Muscle of leg (tissue), 11 donors: ENCODE data around the gene COMTD1. TPM values are rescaled to one million over a fixed set of nuclear protein-coding genes. Genes with fewer than 3 reads are reported as not detected.

Experiments
- DNase-seq: peaks from one replicate; pipeline ENCODE4 v3.0.0; 2013
- H3K27ac ChIP-seq: one replicate; pipeline ENCODE4 v1.5.1; 2013; ENCODE audit warnings: mild to moderate bottlenecking, low read length, control low read depth
- H3K27me3 ChIP-seq: one replicate; pipeline ENCODE4 v1.6.1; 2013; ENCODE audit warnings: low read length; ENCODE audit not compliant: control insufficient read depth, insufficient read depth
- H3K36me3 ChIP-seq: one replicate; pipeline ENCODE4 v1.6.1; 2013; ENCODE audit warnings: low read length; ENCODE audit not compliant: control insufficient read depth, insufficient read depth
- H3K4me1 ChIP-seq: one replicate; pipeline ENCODE4 v1.6.1; 2013; ENCODE audit warnings: low read length; ENCODE audit not compliant: control insufficient read depth, insufficient read depth
- H3K4me3 ChIP-seq: one replicate; pipeline ENCODE4 v1.5.1; 2013; ENCODE audit warnings: low read length, control low read depth
- H3K9me3 ChIP-seq: replicated peaks from 2 replicates; pipeline ENCODE4 v1.6.1; 2013; ENCODE audit warnings: low read depth, low read length; ENCODE audit not compliant: control insufficient read depth
- WGBS: methylation state at CpG from one replicate; pipeline ENCODE4 v1.1.5; 2013; ENCODE audit warnings: missing lambda C conversion rate; ENCODE audit not compliant: insufficient coverage; 5-methylcytosine and 5-hydroxymethylcytosine counted together
- polyA plus RNA-seq, 8 donors: library from polyadenylated mRNA; unstranded; fragments of 120-200 nt; gene quantifications; one replicate each; pipeline versions ENCODE4 v1.2.1 to v1.2.3, GENCODE V29; 2013; ENCODE audit warnings: inconsistent platforms in 1 of 8, low replicate concordance in 1 of 8; ENCODE audit not compliant: insufficient read length in 8 of 8, insufficient read depth in 1 of 8
- total RNA-seq: library from RNA; stranded (reverse); fragments of 120-200 nt; gene quantifications from one replicate; pipeline ENCODE4 v1.2.4, GENCODE V29; 2013

Gene COMTD1
- total and polyA plus RNA-seq, 9 donors, result 3.5 to 8.4 (median 4.6) TPM

- H3K27ac ChIP-seq, result peak overlapping the region; percentile 42
- DNase-seq, result peak; percentile 35
- WGBS, result under 1% methylated on average over 62 of the region's 62 CpGs
- H3K4me1 ChIP-seq, result peaks cover 20% of the 10 kb centered on the region
- peak overlapping the region; percentile 63 for H3K4me3 ChIP-seq
- H3K9me3 ChIP-seq, result no peaks in the 10 kb centered on the region
- H3K27me3 ChIP-seq, result no peaks in the 10 kb centered on the region
- peaks cover 21% of the 10 kb centered on the region for H3K36me3 ChIP-seq
Measured at GRCh38 chr10:75234683-75235374, 928 bp downstream of the COMTD1 start.

GRCh38 chr10:75234017-75234682 is 1.6 kb downstream of the COMTD1 start:
- peaks cover 23% of the 10 kb centered on the region for H3K36me3 ChIP-seq
- peak overlapping the region; percentile 71 for H3K27ac ChIP-seq
- 4% methylated on average over 43 of the region's 48 CpGs for WGBS
- H3K9me3 ChIP-seq, result no peaks in the 10 kb centered on the region
- peak overlapping the region; percentile 63 for H3K4me3 ChIP-seq
- H3K4me1 ChIP-seq, result peaks cover 20% of the 10 kb centered on the region
- peak; percentile 78 for DNase-seq
- H3K27me3 ChIP-seq, result no peaks in the 10 kb centered on the region

- Histone ChIP-seq H3K36me3 (peaks cover 27% of the 10 kb centered on the region), H3K27me3 (no peaks in the 10 kb centered on the region), H3K4me3 (peak overlapping the region; percentile 63), H3K27ac (peak overlapping the region; percentile 71), H3K9me3 (no peaks in the 10 kb centered on the region), H3K4me1 (peaks cover 20% of the 10 kb centered on the region)
- WGBS, result 33% methylated on average over 9 of the region's 14 CpGs
- peak; percentile 28 for DNase-seq
Measured at GRCh38 chr10:75233444-75234016, 2.2 kb downstream of the COMTD1 start.

- 100% methylated on average over 2 of the region's 4 CpGs for WGBS
- Histone ChIP-seq H3K36me3 (peaks cover 38% of the 10 kb centered on the region), H3K27ac (no peak overlapping the region), H3K4me1 (peaks cover 20% of the 10 kb centered on the region), H3K9me3 (no peaks in the 10 kb centered on the region), H3K4me3 (no peak overlapping the region), H3K27me3 (no peaks in the 10 kb centered on the region)
- DNase-seq, result no peak
Measured at GRCh38 chr10:75231672-75232581, 3.8 kb downstream of the COMTD1 start.

GRCh38 chr10:75230600-75231038 is 5.1 kb downstream of the COMTD1 start:
- H3K27ac ChIP-seq, result no peak overlapping the region
- DNase-seq, result peak; percentile 87
- H3K36me3 ChIP-seq, result peaks cover 51% of the 10 kb centered on the region
- H3K4me3 ChIP-seq, result no peak overlapping the region
- peaks cover 31% of the 10 kb centered on the region for H3K4me1 ChIP-seq
- H3K9me3 ChIP-seq, result no peaks in the 10 kb centered on the region
- H3K27me3 ChIP-seq, result no peaks in the 10 kb centered on the region
- WGBS, result 0% methylated on average over 1 of the region's 5 CpGs

- Histone ChIP-seq H3K27ac (no peak overlapping the region), H3K4me3 (no peak overlapping the region), H3K36me3 (peaks cover 53% of the 10 kb centered on the region), H3K4me1 (peaks cover 28% of the 10 kb centered on the region), H3K9me3 (no peaks in the 10 kb centered on the region), H3K27me3 (no peaks in the 10 kb centered on the region)
- no peak for DNase-seq
- WGBS, result no CpG with 5 or more reads among the region's 3 CpGs
Measured at GRCh38 chr10:75229971-75230370, 5.8 kb downstream of the COMTD1 start.

GRCh38 chr10:75228834-75229233 is 6.9 kb downstream of the COMTD1 start:
- Histone ChIP-seq H3K4me1 (peaks cover 18% of the 10 kb centered on the region), H3K9me3 (no peaks in the 10 kb centered on the region), H3K36me3 (peaks cover 61% of the 10 kb centered on the region), H3K27me3 (no peaks in the 10 kb centered on the region), H3K27ac (no peak overlapping the region), H3K4me3 (no peak overlapping the region)
- WGBS, result 43% methylated on average over 1 of the region's 4 CpGs
- DNase-seq, result no peak

GRCh38 chr10:75228278-75228677 is 7.5 kb downstream of the COMTD1 start:
- no peak overlapping the region for H3K27ac ChIP-seq
- H3K9me3 ChIP-seq, result no peaks in the 10 kb centered on the region
- H3K4me1 ChIP-seq, result peaks cover 14% of the 10 kb centered on the region
- H3K27me3 ChIP-seq, result no peaks in the 10 kb centered on the region
- 89% methylated on average over 3 of the region's 3 CpGs for whole genome bisulfite sequencing
- H3K4me3 ChIP-seq, result no peak overlapping the region
- DNase-seq, result no peak
- peaks cover 67% of the 10 kb centered on the region for H3K36me3 ChIP-seq

GRCh38 chr10:75226656-75227055 is 9.1 kb downstream of the COMTD1 start:
- Histone ChIP-seq H3K27me3 (no peaks in the 10 kb centered on the region), H3K36me3 (peaks cover 65% of the 10 kb centered on the region), H3K4me1 (peaks cover 14% of the 10 kb centered on the region), H3K4me3 (no peak overlapping the region), H3K9me3 (no peaks in the 10 kb centered on the region), H3K27ac (no peak overlapping the region)
- whole genome bisulfite sequencing, result 89% methylated on average over 1 of the region's 5 CpGs
- DNase-seq, result no peak
